Activated T-helper 17 cell treated with anti-CD3 and anti-CD28 coated beads, Interleukin-2, amount 50 U/mL, for 72 hours (primary cell): ENCODE data around the gene SCARF2. TPM values are rescaled to one million over a fixed set of nuclear protein-coding genes. Genes with fewer than 3 reads are reported as not detected.

Experiments
- ATAC-seq: fragments of 150-1000 bp; cut with Tn5 transposase; replicated peaks from 2 replicates; pipeline ENCODE4 v1.10.0; 2021; ENCODE audit warnings: mild to moderate bottlenecking, moderate library complexity
- H3K27ac Mint-ChIP-seq: one replicate; pipeline ENCODE4 v1.8.0; 2022; ENCODE audit warnings: mixed read lengths
- H3K27me3 Mint-ChIP-seq: one replicate; pipeline ENCODE4 v1.8.0; 2022; ENCODE audit warnings: mixed read lengths
- H3K36me3 Mint-ChIP-seq: one replicate; pipeline ENCODE4 v1.8.0; 2022; ENCODE audit warnings: low read depth, mild to moderate bottlenecking, mixed read lengths
- H3K4me1 Mint-ChIP-seq: one replicate; pipeline ENCODE4 v1.8.0; 2022; ENCODE audit warnings: mixed read lengths
- H3K4me3 Mint-ChIP-seq: one replicate; pipeline ENCODE4 v1.8.0; 2022; ENCODE audit warnings: mild to moderate bottlenecking, mixed read lengths
- H3K9me3 Mint-ChIP-seq: one replicate; pipeline ENCODE4 v1.8.0; 2022; ENCODE audit warnings: mixed read lengths
- total RNA-seq, 2 donors: library from RNA; stranded (reverse); gene quantifications; one replicate each; pipeline ENCODE4 v1.2.3, GENCODE V29; 2022

Gene SCARF2
- total RNA-seq, 2 donors from 2014 or later = 0.43 to 1.5 TPM

- H3K4me3 Mint-ChIP-seq = no peak overlapping the region
- no peak overlapping the region for H3K27ac Mint-ChIP-seq
- no peaks in the 10 kb centered on the region for H3K27me3 Mint-ChIP-seq
- peaks cover 5% of the 10 kb centered on the region for H3K4me1 Mint-ChIP-seq
- peaks cover 15% of the 10 kb centered on the region for H3K36me3 Mint-ChIP-seq
- no peaks in the 10 kb centered on the region for H3K9me3 Mint-ChIP-seq
- ATAC-seq = no peak
Observed at GRCh38 chr22:20406686-20407408, 30.8 kb downstream of the SCARF2 start.

GRCh38 chr22:20405931-20406685 lies 31.5 kb downstream of the SCARF2 start:
- Mint-ChIP-seq H3K9me3 (no peaks in the 10 kb centered on the region), H3K27ac (no peak overlapping the region), H3K4me3 (no peak overlapping the region), H3K36me3 (peaks cover 15% of the 10 kb centered on the region), H3K27me3 (no peaks in the 10 kb centered on the region), H3K4me1 (peaks cover 5% of the 10 kb centered on the region)
- no peak for ATAC-seq

GRCh38 chr22:20405291-20405930 lies 32.2 kb downstream of the SCARF2 start:
- no peak overlapping the region for H3K4me3 Mint-ChIP-seq
- ATAC-seq = no peak
- H3K27me3 Mint-ChIP-seq = no peaks in the 10 kb centered on the region
- H3K27ac Mint-ChIP-seq = no peak overlapping the region
- H3K4me1 Mint-ChIP-seq = peaks cover 5% of the 10 kb centered on the region
- peaks cover 15% of the 10 kb centered on the region for H3K36me3 Mint-ChIP-seq
- H3K9me3 Mint-ChIP-seq = no peaks in the 10 kb centered on the region

- ATAC-seq = no peak
- peaks cover 5% of the 10 kb centered on the region for H3K4me1 Mint-ChIP-seq
Observed at GRCh38 chr22:20404881-20405280, 32.7 kb downstream of the SCARF2 start.

GRCh38 chr22:20403779-20404140 lies 33.9 kb downstream of the SCARF2 start:
- H3K27me3 Mint-ChIP-seq = no peaks in the 10 kb centered on the region
- no peak overlapping the region for H3K4me3 Mint-ChIP-seq
- no peak for ATAC-seq
- H3K27ac Mint-ChIP-seq = no peak overlapping the region
- H3K9me3 Mint-ChIP-seq = no peaks in the 10 kb centered on the region
- peaks cover 15% of the 10 kb centered on the region for H3K36me3 Mint-ChIP-seq
- peaks cover 5% of the 10 kb centered on the region for H3K4me1 Mint-ChIP-seq

More at GRCh38 chr22:20404881-20405280, 32.7 kb downstream of the SCARF2 start:
- Mint-ChIP-seq H3K36me3 (peaks cover 15% of the 10 kb centered on the region), H3K27ac (no peak overlapping the region), H3K27me3 (no peaks in the 10 kb centered on the region), H3K9me3 (no peaks in the 10 kb centered on the region), H3K4me3 (no peak overlapping the region)

GRCh38 chr22:20402960-20403778 lies 34.5 kb downstream of the SCARF2 start:
- Mint-ChIP-seq H3K4me3 (no peak overlapping the region), H3K27ac (no peak overlapping the region), H3K27me3 (no peaks in the 10 kb centered on the region), H3K36me3 (peaks cover 15% of the 10 kb centered on the region), H3K9me3 (no peaks in the 10 kb centered on the region), H3K4me1 (peaks cover 5% of the 10 kb centered on the region)
- ATAC-seq = no peak

GRCh38 chr22:20401376-20402014 lies 36.1 kb downstream of the SCARF2 start:
- no peak overlapping the region for H3K27ac Mint-ChIP-seq
- no peak for ATAC-seq
- no peaks in the 10 kb centered on the region for H3K9me3 Mint-ChIP-seq
- H3K36me3 Mint-ChIP-seq = peaks cover 12% of the 10 kb centered on the region
- no peaks in the 10 kb centered on the region for H3K27me3 Mint-ChIP-seq
- H3K4me1 Mint-ChIP-seq = peaks cover 5% of the 10 kb centered on the region
- no peak overlapping the region for H3K4me3 Mint-ChIP-seq

GRCh38 chr22:20400606-20401375 lies 36.8 kb downstream of the SCARF2 start:
- Mint-ChIP-seq H3K4me3 (no peak overlapping the region), H3K27me3 (no peaks in the 10 kb centered on the region), H3K27ac (no peak overlapping the region), H3K36me3 (peaks cover 9% of the 10 kb centered on the region), H3K9me3 (no peaks in the 10 kb centered on the region), H3K4me1 (peaks cover 5% of the 10 kb centered on the region)
- ATAC-seq = no peak

- ATAC-seq = no peak
- Mint-ChIP-seq H3K4me3 (no peak overlapping the region), H3K27me3 (no peaks in the 10 kb centered on the region)
Observed at GRCh38 chr22:20399866-20400605, 37.6 kb downstream of the SCARF2 start.

GRCh38 chr22:20398420-20398819 lies 39.2 kb downstream of the SCARF2 start:
- ATAC-seq = no peak
- Mint-ChIP-seq H3K27me3 (no peaks in the 10 kb centered on the region), H3K36me3 (peaks cover 6% of the 10 kb centered on the region), H3K4me3 (no peak overlapping the region), H3K27ac (no peak overlapping the region), H3K4me1 (peaks cover 11% of the 10 kb centered on the region), H3K9me3 (no peaks in the 10 kb centered on the region)

More at GRCh38 chr22:20399866-20400605, 37.6 kb downstream of the SCARF2 start:
- H3K27ac Mint-ChIP-seq = peak overlapping the region; percentile 69
- H3K9me3 Mint-ChIP-seq = no peaks in the 10 kb centered on the region
- peaks cover 9% of the 10 kb centered on the region for H3K4me1 Mint-ChIP-seq
- H3K36me3 Mint-ChIP-seq = peaks cover 9% of the 10 kb centered on the region

GRCh38 chr22:20397498-20397897 lies 40.1 kb downstream of the SCARF2 start:
- ATAC-seq = no peak
- no peaks in the 10 kb centered on the region for H3K36me3 Mint-ChIP-seq
- no peaks in the 10 kb centered on the region for H3K9me3 Mint-ChIP-seq
- no peaks in the 10 kb centered on the region for H3K27me3 Mint-ChIP-seq
- peaks cover 6% of the 10 kb centered on the region for H3K4me1 Mint-ChIP-seq
- H3K4me3 Mint-ChIP-seq = no peak overlapping the region
- no peak overlapping the region for H3K27ac Mint-ChIP-seq

- Mint-ChIP-seq H3K27me3 (no peaks in the 10 kb centered on the region), H3K4me3 (no peak overlapping the region), H3K9me3 (no peaks in the 10 kb centered on the region), H3K27ac (no peak overlapping the region), H3K4me1 (peaks cover 6% of the 10 kb centered on the region), H3K36me3 (no peaks in the 10 kb centered on the region)
- ATAC-seq = no peak
Observed at GRCh38 chr22:20396639-20397038, 41.0 kb downstream of the SCARF2 start.

- H3K4me1 Mint-ChIP-seq = peaks cover 6% of the 10 kb centered on the region
- no peaks in the 10 kb centered on the region for H3K9me3 Mint-ChIP-seq
- no peaks in the 10 kb centered on the region for H3K36me3 Mint-ChIP-seq
- H3K4me3 Mint-ChIP-seq = peak overlapping the region; percentile 86
- no peak overlapping the region for H3K27ac Mint-ChIP-seq
- H3K27me3 Mint-ChIP-seq = no peaks in the 10 kb centered on the region
- no peak for ATAC-seq
Observed at GRCh38 chr22:20395907-20396287, 41.7 kb downstream of the SCARF2 start.
